Stimulated activated CD8-positive, alpha-beta memory T cell treated with anti-CD3 and anti-CD28 coated beads, Interleukin-4, amount 100 ng/mL, for 1 hour (primary cell): Measurements from ENCODE around the gene INSL6.
A peak's percentile ranks its signal among the peaks of the same experiment; 100 is the strongest.
"Not testable (repeated sequence)": the region's sequence is repeated elsewhere in the genome, so short reads cannot be mapped to it uniquely, and the experiment has no call there.

Experiments
- DNase-seq, 2 donors: peaks; one replicate each; pipeline ENCODE4 v3.0.0-alpha.2; 2020; ENCODE audit warnings: low read depth in 2 of 2, low spot score in 1 of 2

The INSL6 gene, protein sequence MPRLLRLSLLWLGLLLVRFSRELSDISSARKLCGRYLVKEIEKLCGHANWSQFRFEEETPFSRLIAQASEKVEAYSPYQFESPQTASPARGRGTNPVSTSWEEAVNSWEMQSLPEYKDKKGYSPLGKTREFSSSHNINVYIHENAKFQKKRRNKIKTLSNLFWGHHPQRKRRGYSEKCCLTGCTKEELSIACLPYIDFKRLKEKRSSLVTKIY

DNA sequence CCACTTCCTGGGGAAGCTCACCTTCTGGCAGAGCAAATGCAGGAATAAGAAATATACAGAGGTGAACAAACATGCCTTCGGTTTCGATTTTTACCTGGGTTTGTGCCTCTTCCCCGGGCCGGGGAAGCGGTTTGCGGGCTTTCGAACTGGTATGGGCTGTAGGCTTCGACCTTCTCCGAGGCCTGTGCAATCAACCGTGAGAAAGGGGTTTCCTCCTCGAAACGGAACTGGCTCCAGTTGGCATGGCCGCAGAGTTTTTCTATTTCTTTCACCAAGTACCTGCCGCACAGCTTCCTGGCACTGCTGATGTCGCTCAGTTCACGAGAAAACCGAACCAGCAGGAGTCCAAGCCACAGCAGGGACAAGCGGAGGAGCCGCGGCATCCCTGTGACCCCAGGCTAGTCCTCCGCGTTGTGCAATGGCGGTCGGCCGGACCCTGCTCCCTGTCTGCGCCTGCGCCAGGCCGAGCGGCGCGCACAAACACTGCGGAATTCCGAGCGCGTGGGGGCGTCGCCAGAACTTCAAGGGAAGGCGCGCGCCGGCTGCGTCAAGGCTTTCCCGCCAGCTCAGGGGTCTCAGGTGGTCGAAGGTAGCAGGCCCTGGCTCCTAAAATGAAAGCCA is at the start of gene INSL6:
TSS of gene INSL6 (minus strand) at position 420 of the 621 bp plus-strand sequence. CDS start at position 383, 37 bp downstream.
- no peak for DNase-seq

DNA sequence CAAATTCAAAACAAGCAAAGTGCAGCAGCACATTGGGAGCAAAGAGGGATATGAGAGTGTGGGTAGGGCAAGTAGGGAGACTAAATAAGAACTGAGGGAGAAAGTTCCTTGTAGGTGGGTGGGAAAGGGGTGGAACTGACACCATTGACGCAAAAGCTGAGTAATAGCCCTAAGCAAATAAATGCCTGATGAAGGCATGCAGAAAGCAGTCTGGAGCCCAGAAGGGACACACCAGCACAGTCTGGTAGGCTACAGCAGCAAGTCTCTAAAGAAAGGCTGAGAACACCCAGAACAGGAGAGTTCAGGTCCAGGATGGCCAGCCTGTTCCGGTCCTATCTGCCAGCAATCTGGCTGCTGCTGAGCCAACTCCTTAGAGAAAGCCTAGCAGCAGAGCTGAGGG is 45.8 kb upstream of the INSL6 start, which contains the start of gene INSL4:
TSS of gene INSL4 (plus strand) at position 208 of the 400 bp plus-strand sequence. CDS start at position 313, 105 bp downstream.
- no peak for DNase-seq

DNA sequence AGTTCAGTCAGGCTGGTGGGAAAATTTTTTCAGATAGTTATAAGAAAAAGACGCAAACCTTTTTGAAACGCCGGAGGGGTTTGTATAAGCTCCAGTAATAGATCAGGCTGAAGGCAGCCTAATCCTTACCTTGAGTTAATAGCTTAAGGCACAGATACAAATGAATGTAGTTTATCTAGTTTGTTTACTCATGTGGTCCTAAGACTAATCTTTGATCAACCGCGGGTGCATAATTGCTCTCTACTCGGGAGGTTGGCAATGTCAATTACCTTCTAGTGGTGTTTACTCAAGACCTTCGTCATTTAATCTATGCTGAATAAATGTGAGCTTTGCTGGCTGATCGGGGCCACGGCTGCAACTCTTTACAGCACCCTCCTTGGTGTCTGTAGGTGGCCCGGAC is 45.1 kb upstream of the INSL6 start:
- DNase-seq: no peak

DNA sequence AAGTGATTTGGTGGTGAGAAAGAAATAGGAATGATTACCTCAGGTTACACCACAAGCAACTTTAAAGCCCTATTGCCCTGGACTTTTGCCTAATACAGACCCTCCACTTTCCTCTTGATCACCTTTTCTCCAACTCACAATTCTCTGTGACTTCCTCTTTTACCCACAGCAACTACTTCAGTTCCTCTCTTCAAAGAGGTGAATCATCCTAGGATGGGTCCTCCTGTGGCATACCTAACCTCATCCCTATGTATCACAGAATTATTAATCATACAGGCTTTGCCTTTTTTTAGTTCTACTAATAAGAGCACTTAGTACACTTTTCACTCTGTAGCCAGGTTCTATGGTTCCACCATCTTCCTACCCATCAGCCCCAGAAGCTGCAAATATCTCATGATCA is 19.6 kb upstream of the INSL6 start:
- DNase-seq: no peak

DNA sequence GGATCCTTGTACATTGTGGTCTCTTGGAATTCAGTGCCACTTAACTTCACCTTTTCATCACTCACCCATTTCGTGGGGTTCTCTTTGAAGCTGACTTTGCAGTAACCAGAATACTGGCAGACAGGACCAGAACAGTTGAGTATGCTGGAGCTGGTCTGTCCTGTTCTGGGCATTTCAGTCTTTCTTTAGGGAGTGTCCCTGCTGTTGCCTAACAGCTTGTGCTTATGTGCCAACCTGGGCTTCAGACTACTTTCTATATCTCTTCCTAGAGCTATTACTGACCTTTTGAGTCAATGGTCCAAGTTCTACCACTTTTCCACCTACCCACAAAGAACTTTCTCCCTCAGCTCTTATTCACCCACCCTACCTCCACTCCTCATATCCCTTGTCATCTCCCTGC is 10.0 kb upstream of the INSL6 start:
- no peak for DNase-seq

DNA sequence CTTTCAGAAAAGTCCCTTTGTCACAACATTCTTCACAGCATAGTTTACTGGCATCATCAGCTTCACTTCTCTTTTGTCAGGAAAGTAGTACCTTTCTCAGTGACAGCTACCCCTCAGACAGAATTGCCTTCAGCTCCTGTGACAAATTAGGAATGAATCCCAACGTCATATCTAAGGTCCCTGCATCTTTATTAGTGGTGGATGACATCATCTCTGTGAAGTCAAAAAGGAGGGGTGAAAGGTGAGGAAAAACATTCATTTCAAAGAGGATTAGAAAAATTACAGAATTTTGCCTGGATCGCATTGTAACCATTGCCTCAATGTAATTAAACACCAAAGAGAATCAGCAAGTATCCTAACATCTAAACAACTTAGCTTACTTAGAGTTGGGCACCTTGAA is 7.9 kb upstream of the INSL6 start:
- no peak for DNase-seq

DNA sequence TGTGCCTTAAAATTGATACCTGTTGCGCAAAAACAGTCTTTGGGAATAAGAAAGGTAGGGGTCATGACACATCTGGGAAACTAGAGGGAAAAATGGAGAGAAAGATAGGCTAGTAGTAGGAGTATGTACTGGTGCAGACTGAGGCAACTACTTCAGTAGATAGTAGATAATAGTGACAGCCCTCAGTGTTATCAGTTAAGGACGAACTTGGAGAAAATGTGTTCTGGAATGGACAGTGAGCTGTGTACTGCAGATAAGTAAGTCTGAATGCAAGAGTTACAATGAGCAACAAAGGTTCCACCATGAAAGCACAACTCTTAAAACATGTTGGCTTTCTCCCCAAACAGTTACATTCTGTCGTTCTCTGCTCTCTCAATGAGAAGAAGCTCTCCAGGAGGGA is 6.5 kb upstream of the INSL6 start:
- DNase-seq: no peak

DNA sequence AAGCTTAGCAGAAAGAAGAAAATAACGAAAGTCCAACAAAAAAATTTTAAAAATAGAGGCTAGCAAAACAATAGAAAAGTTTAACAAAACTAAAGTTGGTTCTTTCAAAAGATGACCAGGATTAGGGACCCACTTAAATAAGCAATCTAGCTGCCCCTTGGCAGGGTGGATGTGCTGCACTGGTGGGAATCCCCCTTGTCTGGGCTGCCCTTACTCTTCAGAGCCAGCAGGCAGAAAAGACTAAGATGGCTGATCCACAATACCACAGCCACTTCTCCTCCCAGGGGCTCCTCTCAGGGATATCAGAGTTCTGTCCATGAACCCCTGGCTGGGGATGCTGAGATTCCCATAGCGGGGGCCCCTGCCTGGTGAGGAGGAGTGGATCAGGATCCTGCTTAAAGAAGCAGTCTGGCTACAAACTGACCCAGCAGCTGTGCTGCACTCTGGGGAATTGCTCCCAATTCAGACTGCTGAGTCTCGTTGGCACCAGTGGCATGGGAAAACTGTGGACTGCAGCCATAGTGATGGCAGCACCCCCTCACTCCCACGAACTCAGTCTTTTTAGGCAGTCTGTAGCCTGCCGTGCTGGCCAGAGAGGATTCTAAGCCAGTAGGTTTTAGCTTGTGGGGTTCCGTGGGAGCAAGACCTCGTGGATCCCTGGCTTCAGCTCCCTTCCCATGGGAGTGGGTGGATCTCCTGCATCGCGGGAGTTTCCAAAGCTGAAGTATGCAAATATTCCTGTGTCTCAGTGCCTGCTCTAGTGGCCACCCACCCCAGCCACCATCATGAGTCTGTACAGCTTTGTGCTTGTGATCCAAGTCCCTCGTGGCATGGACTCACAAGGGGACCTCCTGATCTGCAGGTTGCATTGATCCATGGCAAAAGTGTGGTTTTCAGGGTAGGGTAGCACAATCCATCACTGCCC is 2.9 kb upstream of the INSL6 start:
- DNase-seq: no peak

DNA sequence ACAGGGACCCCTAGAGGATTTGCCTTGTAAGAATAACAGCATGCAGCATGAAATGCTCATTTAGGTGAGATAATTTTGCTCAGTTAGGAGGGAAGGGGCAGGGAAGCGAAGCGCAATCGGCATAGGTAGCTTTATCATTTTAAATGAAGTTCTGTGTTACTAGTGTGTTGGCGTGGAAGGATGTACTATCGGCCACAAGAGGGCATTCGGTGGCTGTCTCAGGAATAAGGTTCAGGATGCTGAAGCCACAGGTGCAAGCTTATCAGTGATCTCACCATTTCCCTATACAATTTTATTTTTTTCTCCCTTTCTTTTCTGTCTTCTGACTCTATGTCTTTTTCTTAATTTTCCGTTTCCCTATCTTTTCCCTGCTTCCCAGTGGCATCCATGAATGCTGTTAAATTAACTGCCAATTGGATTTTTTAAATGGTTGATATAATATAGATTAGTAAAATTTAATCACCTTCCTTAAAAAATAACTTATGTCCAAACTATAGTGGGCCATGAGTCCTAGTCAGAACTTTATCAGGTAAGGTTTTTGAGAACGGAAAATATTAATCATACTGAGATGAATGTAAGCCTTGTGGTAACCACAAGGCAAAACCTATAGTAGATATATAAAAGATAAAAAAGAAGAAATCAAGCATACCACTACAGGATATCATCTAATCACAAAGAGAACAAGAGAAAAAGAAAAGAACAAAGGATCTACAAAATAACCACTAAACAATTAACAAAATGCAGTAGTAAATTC is 1.2 kb upstream of the INSL6 start:
- peak in 1 of 2 donors; percentile 26 for DNase-seq

DNA sequence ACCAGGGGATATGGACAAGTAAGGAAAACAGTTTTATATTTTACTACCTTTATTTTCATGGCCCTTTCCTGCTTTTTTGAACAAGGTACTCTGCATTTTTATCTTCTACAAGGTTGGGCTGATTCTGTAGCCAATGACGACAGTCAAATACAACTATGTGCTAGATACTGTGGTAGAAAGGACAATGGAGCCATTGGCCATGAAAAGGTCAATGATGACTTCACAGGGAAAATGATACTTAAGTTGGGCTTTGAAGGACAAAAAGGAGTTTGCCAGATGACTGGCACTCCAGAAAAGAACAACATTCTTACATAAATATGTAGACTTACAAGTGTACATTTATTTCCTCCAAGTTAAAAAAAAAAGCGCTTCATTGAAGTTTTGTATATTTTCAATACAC is 663 bp downstream of the INSL6 start:
- no peak for DNase-seq

DNA sequence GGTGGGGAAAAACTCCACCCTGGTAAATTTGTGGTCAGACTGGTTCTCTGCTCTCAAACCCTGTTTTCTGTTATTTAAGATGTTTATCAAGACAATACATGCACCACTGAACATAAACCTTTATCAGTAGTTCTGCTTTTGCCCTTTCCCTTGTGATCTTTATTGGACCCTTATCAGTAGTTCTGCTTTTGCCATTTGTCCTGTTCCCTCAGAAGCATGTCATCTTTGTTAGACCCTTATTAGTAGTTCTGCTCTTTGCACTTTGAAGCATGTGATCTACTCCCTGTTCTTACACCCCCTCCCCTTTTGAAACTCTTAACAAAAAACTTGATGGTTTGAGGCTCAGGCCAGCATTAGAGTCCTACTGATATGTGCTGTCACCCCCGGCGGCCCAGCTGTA is 4.8 kb downstream of the INSL6 start:
- not testable (repeated sequence) for DNase-seq

DNA sequence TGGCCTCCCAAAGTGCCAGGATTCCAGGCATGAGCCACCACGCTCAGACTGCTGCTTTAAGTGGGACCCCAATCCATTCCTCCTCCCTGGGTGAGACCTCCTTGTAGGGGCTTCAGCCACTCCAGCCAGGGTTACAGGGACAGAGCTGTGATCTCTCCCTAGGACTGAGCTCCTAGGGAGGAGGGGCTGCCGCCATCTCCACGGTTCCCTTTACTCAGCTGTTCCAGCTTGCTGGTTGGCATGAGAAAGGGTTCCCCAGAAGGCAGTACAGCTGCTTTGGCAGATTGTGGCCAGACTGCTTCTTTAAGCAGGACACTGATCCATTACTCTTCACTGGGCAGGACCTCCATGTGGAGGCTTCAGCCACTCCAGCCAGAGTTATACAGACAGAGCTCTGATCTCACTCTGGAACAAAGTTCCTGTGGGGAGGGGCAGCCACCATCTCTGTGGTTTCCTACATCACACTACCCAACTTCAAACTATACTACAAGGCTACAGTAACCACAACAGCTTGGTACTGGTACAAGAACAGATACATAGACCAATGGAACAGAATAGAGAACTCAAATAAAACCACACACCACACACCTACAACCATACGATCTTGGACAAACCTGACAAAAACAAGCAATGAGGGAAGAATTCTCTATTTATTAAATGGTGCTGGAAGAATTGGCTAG is 7.2 kb downstream of the INSL6 start:
- DNase-seq: no peak

DNA sequence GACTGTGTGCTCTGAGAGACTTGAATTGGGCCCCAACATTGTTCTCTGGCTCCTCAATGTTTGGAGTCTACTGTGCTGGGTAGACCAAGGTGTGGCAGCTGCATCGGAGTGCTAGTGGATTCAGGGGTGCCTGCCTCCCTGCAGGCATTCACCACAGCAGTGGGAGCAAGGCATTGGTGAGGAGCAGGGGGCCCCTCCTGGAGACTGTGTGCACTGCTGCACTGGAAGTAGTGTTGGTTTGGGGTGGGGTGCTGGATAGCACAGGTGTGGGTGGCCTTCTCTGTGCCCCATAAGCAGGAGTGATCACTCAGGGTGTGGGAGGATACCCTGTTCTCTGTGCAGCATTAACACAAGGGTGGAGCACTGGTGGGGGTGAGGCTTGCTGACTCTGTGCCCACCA is 39.2 kb downstream of the INSL6 start:
- DNase-seq: no peak

DNA sequence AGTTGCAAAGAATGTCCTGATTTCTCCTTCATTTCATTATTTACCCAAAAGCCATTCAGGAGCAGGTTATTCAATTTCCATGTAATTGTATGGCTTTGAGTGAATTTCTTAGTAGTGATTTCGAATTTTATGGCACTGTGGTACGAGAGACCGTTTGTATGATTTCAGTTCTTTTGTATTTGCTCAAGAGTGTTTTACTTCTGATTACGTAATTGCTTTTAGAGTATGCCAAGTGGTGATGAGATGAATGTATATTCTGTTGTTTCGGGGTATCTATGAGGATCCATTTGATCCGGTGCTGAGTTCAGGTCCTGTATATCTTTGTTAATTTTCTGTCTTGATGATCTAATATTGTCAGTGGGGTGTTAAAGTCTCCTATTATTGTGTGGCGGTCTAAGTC is 41.2 kb downstream of the INSL6 start:
- DNase-seq: no peak

DNA sequence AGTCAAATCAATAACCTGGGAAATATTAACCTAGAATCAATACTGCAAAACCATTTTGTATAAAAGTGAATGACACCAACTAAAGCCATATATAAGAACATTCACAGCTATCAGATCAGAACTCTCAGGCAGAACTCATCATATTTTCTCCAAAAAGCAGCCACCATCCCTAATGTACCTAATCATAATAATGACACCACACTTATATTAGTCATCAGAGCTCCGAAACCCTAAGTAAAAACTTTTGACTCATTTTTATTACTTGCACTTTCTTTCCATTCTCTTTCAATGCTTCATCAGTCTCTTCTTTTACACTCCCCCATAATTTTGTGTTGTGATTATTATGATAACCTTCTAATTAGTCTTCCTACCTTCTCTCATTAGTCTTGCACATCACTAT is 45.3 kb downstream of the INSL6 start:
- DNase-seq: no peak

DNA sequence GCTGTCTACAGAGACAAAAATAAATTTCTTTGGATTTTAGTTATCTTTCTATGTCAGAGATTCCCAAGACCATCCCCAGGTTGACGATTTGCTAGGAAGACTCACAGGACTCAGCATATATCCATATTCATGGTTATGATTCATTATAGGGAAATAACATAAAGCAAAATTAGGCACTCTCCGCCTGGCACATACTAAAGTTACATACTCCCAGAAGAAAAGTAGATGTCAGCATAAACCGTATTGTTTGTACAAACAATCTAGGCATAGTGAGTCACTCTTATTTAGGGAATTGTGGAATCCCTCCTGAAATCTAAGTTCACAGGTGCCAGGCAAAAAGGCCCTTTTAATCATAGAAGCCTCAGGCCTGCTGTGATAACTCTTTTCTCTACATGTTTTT is 62.9 kb downstream of the INSL6 start:
- DNase-seq: no peak

DNA sequence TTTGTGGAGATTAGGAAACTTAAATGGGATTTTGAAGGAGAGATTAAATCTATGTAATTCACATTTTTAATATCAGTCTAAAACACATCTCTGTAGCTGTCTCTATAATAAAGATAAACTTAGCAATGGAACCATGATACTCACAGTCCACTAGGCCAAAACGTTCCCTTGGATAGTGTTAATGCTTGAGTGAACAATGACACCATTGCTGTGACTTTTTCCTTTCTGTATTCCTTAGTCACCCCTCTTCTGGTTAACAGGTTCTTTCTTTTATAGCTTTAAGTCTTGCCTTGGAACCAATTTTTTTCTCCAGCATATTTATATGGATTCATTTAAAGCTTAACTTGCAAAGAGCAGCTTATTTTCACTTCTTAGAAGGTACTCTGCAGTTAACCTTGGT is 63.3 kb downstream of the INSL6 start:
- DNase-seq: no peak

DNA sequence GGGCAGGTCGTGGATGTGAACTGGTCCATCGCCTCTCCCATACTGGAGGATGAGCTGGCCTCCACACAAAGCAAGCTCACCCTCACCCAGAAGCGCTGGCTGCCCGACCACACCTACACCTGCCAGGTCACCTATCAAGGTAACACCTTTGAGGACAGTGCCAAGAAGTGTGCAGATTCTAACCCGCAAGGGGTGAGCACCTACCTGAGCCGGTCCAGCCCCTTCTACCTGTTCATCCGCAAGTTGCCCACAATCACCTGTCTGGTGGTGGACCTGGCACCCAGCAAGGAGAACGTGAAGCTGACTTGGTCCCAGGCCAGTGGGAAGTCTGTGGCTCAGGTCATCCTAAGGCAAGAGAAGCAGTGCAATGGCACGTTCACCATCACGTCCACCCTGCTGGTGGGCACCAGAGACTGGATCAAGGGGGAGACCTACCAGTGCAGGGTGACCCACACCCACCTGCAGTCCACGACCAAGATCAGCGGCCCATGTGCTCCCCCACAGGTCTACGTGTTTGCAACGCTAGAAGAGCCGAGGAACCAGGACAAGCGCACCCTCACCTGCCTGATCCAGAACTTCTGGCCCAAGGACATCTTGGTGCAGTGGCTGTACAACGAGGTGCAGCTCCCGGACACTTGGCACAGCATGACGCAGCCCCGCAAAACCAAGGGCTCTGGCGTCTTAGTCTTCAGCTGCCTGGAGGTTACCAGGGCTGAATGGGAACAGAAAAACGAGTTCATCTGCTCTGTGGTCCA is 71.3 kb downstream of the INSL6 start:
- no peak for DNase-seq
